HEK293 (cell line): ENCODE results near the gene COX7A1.

Source experiments
- GLI2 ChIP-seq: fragments of 450-650 bp; formaldehyde crosslinking; IDR thresholded peaks from 2 replicates; pipeline ENCODE4; 2017; ENCODE audit warnings: missing biosample characterization, missing genetic modification characterization, low read depth, borderline replicate concordance
- HOXC10 ChIP-seq: sonication (generic); formaldehyde crosslinking; IDR thresholded peaks from 2 replicates; pipeline ENCODE4 v1.8.1; 2023; ENCODE audit warnings: mild to moderate bottlenecking, missing genetic modification reagents
- MEIS1 ChIP-seq: sonication (generic); formaldehyde crosslinking; IDR thresholded peaks from 2 replicates; pipeline ENCODE4 v1.8.1; 2022; ENCODE audit warnings: missing genetic modification reagents, mild to moderate bottlenecking, borderline replicate concordance
- RBAK ChIP-seq: fragments of 450-650 bp; formaldehyde crosslinking; IDR thresholded peaks from 2 replicates; pipeline ENCODE4 v1.5.1; 2016; ENCODE audit warnings: missing biosample characterization, missing genetic modification characterization
- SCRT1 ChIP-seq: fragments of 450-650 bp; formaldehyde crosslinking; IDR thresholded peaks from 2 replicates; pipeline ENCODE4 v1.5.1; 2016; ENCODE audit warnings: missing biosample characterization, missing genetic modification characterization, borderline replicate concordance
- TCF7L2 ChIP-seq: IDR thresholded peaks from 2 replicates; pipeline ENCODE4 v1.6.1; 2011; ENCODE audit warnings: low read depth, mild to moderate bottlenecking, inconsistent platforms, low read length, moderate library complexity, borderline replicate concordance
- YY1 ChIP-seq: fragments of 450-650 bp; formaldehyde crosslinking; IDR thresholded peaks from 2 replicates; pipeline ENCODE4 v1.5.1; 2018; ENCODE audit warnings: missing biosample characterization, missing genetic modification characterization
- ZBTB7A ChIP-seq: fragments of 450-650 bp; formaldehyde crosslinking; IDR thresholded peaks from 2 replicates; pipeline ENCODE4 v1.5.1; 2016; ENCODE audit warnings: low read depth, missing biosample characterization, missing genetic modification characterization
- ZEB2 ChIP-seq: fragments of 450-650 bp; formaldehyde crosslinking; IDR thresholded peaks from 2 replicates; pipeline ENCODE4 v1.5.1; 2016; ENCODE audit warnings: missing biosample characterization, missing genetic modification characterization
- ZFP41 ChIP-seq: fragments of 450-650 bp; formaldehyde crosslinking; IDR thresholded peaks from 2 replicates; pipeline ENCODE4 v1.5.1; 2016; ENCODE audit warnings: missing biosample characterization, missing genetic modification characterization, borderline replicate concordance
- ZNF114 ChIP-seq: fragments of 450-650 bp; formaldehyde crosslinking; IDR thresholded peaks from 2 replicates; pipeline ENCODE4 v1.5.0; 2017; ENCODE audit warnings: missing biosample characterization, missing genetic modification characterization
- ZNF121 ChIP-seq: fragments of 450-650 bp; formaldehyde crosslinking; IDR thresholded peaks from 2 replicates; pipeline ENCODE4 v1.5.1; 2016; ENCODE audit warnings: missing biosample characterization, missing genetic modification characterization
- ZNF157 ChIP-seq: fragments of 450-650 bp; formaldehyde crosslinking; IDR thresholded peaks from 2 replicates; pipeline ENCODE4 v1.5.1; 2016; ENCODE audit warnings: missing biosample characterization, missing genetic modification characterization
- ZNF202 ChIP-seq: fragments of 450-650 bp; formaldehyde crosslinking; IDR thresholded peaks from 2 replicates; pipeline ENCODE4 v1.5.1; 2016; ENCODE audit warnings: missing biosample characterization, missing genetic modification characterization, borderline replicate concordance
- ZNF214 ChIP-seq: fragments of 450-650 bp; formaldehyde crosslinking; IDR thresholded peaks from 2 replicates; pipeline ENCODE4 v1.5.1; 2017; ENCODE audit warnings: missing biosample characterization, mild to moderate bottlenecking, missing genetic modification characterization, borderline replicate concordance
- ZNF341 ChIP-seq: fragments of 450-650 bp; formaldehyde crosslinking; IDR thresholded peaks from 2 replicates; pipeline ENCODE4; 2016; ENCODE audit warnings: low read depth, missing biosample characterization, missing genetic modification characterization
- ZNF366 ChIP-seq: fragments of 450-650 bp; formaldehyde crosslinking; conservative IDR thresholded peaks from 2 replicates; pipeline ENCODE4 v1.5.1; 2016; ENCODE audit warnings: missing biosample characterization, missing genetic modification characterization
- ZNF610 ChIP-seq: fragments of 450-650 bp; formaldehyde crosslinking; IDR thresholded peaks from 2 replicates; pipeline ENCODE4 v1.5.1; 2016; ENCODE audit warnings: missing biosample characterization, missing genetic modification characterization, borderline replicate concordance
- ZNF677 ChIP-seq: fragments of 450-650 bp; IDR thresholded peaks from 2 replicates; pipeline ENCODE4 v1.5.0; 2018; ENCODE audit warnings: missing biosample characterization, mild to moderate bottlenecking, missing genetic modification characterization, moderate library complexity
- ZNF768 ChIP-seq: fragments of 450-650 bp; formaldehyde crosslinking; IDR thresholded peaks from 2 replicates; pipeline ENCODE4 v1.5.1; 2018; ENCODE audit warnings: missing biosample characterization, mild to moderate bottlenecking, missing genetic modification characterization
- ZSCAN23 ChIP-seq: fragments of 450-650 bp; formaldehyde crosslinking; IDR thresholded peaks from 2 replicates; pipeline ENCODE4 v1.5.1; 2016; ENCODE audit warnings: missing biosample characterization, missing genetic modification characterization
- TF ChIP-seq, protein P1 (sequence below): fragments of 450-650 bp; formaldehyde crosslinking; IDR thresholded peaks from 2 replicates; pipeline ENCODE4 v1.5.1; 2016; ENCODE audit warnings: missing biosample characterization, missing genetic modification characterization, borderline replicate concordance
- TF ChIP-seq, protein P2 (sequence below): fragments of 450-650 bp; IDR thresholded peaks from 2 replicates; pipeline ENCODE4 v1.5.1; 2018; ENCODE audit warnings: missing biosample characterization, missing genetic modification characterization
- TF ChIP-seq, protein P3 (sequence below): fragments of 450-650 bp; formaldehyde crosslinking; IDR thresholded peaks from 2 replicates; pipeline ENCODE4 v1.5.1; 2016; ENCODE audit warnings: missing biosample characterization, missing genetic modification characterization
- TF ChIP-seq, protein P4 (sequence below): fragments of 450-650 bp; formaldehyde crosslinking; IDR thresholded peaks from 2 replicates; pipeline ENCODE4 v1.5.0; 2017; ENCODE audit warnings: missing biosample characterization, missing genetic modification characterization, borderline replicate concordance
- TF ChIP-seq, protein P5 (sequence below): fragments of 450-650 bp; formaldehyde crosslinking; IDR thresholded peaks from 2 replicates; pipeline ENCODE4 v1.5.1; 2016; ENCODE audit warnings: missing biosample characterization, missing genetic modification characterization

COX7A1 gene

DNA sequence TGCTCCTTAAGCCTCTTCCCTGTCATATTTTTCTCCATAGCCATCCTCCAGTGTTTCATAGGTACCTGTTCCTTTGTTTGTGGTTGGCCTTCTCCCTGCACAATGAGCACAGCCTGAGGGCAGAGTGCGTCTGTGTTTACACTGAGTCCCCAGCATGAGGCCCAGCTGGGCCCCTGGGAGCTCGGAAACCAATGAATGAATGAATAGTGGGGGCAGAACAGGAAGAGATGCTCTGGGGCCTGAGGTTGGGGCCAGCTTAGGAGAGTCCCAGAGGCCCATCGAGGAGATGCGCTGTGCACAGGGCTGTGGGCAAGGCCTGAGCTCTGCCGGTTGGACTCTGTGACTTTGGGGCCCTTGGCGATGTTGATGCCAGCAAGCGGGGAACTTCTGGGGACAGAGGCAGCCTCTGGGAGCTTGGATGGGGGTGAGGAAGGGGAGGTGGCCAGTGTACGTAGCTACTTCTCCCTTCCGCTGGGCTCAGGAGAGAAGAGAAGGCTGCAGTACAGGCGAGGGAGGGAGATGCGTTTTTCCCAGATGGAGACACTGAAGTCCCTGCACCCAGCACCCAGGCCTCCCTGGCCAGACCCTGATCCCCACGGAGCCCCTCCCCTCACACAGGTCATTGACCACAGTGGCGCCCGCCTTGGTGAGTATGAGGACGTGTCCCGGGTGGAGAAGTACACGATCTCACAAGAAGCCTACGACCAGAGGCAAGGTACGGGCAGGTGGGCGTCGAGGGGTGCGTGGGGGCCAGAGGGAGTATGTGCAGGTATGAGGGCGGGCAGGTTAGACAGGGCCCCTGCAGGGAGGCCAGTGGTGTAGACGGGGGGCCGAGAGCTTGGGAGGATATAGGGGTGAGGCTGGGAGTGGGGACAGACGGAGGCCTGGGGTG lies 31.9 kb downstream of the COX7A1 start (continued):
- TF ChIP-seq ZNF610 (0 out of 2 replicates have a peak, but pooled peaks have one; percentile 72), ZNF768 (tag by site-specific recombination) (no peak), ZNF114 (no peak), ZNF341 (tag by site-specific recombination) (0 out of 2 replicates have a peak, but pooled peaks have one; percentile 47), TCF7L2 (no peak), MEIS1 (CRISPR knock-in tag) (no peak), ZNF121 (no peak), GLI2 (tag by site-specific recombination) (no peak), ZEB2 (tag by site-specific recombination) (0 out of 2 replicates have a peak, but pooled peaks have one; percentile 44), ZFP41 (tag by site-specific recombination) (no peak), ZSCAN23 (tag by site-specific recombination) (peak; percentile 30; the same call in 1 of the 2 replicates), HOXC10 (CRISPR knock-in tag) (no peak), ZNF214 (tag by site-specific recombination) (no peak), ZNF677 (tag by site-specific recombination) (no peak), ZNF366 (tag by site-specific recombination) (no peak), ZBTB7A (tag by site-specific recombination) (no peak), ZNF157 (tag by site-specific recombination) (no peak), ZNF202 (tag by site-specific recombination) (no peak), YY1 (tag by site-specific recombination) (no peak), SCRT1 (tag by site-specific recombination) (0 out of 2 replicates have a peak, but pooled peaks have one; percentile 17), RBAK (tag by site-specific recombination) (no peak)
- TF ChIP-seq, protein P1, sequence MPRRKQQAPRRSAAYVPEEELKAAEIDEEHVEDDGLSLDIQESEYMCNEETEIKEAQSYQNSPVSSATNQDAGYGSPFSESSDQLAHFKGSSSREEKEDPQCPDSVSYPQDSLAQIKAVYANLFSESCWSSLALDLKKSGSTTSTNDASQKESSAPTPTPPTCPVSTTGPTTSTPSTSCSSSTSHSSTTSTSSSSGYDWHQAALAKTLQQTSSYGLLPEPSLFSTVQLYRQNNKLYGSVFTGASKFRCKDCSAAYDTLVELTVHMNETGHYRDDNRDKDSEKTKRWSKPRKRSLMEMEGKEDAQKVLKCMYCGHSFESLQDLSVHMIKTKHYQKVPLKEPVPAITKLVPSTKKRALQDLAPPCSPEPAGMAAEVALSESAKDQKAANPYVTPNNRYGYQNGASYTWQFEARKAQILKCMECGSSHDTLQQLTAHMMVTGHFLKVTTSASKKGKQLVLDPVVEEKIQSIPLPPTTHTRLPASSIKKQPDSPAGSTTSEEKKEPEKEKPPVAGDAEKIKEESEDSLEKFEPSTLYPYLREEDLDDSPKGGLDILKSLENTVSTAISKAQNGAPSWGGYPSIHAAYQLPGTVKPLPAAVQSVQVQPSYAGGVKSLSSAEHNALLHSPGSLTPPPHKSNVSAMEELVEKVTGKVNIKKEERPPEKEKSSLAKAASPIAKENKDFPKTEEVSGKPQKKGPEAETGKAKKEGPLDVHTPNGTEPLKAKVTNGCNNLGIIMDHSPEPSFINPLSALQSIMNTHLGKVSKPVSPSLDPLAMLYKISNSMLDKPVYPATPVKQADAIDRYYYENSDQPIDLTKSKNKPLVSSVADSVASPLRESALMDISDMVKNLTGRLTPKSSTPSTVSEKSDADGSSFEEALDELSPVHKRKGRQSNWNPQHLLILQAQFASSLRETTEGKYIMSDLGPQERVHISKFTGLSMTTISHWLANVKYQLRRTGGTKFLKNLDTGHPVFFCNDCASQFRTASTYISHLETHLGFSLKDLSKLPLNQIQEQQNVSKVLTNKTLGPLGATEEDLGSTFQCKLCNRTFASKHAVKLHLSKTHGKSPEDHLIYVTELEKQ = no peak
- TF ChIP-seq, protein P2, sequence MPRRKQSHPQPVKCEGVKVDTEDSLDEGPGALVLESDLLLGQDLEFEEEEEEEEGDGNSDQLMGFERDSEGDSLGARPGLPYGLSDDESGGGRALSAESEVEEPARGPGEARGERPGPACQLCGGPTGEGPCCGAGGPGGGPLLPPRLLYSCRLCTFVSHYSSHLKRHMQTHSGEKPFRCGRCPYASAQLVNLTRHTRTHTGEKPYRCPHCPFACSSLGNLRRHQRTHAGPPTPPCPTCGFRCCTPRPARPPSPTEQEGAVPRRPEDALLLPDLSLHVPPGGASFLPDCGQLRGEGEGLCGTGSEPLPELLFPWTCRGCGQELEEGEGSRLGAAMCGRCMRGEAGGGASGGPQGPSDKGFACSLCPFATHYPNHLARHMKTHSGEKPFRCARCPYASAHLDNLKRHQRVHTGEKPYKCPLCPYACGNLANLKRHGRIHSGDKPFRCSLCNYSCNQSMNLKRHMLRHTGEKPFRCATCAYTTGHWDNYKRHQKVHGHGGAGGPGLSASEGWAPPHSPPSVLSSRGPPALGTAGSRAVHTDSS = no peak
- TF ChIP-seq, protein P3, sequence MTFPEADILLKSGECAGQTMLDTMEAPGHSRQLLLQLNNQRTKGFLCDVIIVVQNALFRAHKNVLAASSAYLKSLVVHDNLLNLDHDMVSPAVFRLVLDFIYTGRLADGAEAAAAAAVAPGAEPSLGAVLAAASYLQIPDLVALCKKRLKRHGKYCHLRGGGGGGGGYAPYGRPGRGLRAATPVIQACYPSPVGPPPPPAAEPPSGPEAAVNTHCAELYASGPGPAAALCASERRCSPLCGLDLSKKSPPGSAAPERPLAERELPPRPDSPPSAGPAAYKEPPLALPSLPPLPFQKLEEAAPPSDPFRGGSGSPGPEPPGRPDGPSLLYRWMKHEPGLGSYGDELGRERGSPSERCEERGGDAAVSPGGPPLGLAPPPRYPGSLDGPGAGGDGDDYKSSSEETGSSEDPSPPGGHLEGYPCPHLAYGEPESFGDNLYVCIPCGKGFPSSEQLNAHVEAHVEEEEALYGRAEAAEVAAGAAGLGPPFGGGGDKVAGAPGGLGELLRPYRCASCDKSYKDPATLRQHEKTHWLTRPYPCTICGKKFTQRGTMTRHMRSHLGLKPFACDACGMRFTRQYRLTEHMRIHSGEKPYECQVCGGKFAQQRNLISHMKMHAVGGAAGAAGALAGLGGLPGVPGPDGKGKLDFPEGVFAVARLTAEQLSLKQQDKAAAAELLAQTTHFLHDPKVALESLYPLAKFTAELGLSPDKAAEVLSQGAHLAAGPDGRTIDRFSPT (tag by site-specific recombination) = no peak
- TF ChIP-seq, protein P4, sequence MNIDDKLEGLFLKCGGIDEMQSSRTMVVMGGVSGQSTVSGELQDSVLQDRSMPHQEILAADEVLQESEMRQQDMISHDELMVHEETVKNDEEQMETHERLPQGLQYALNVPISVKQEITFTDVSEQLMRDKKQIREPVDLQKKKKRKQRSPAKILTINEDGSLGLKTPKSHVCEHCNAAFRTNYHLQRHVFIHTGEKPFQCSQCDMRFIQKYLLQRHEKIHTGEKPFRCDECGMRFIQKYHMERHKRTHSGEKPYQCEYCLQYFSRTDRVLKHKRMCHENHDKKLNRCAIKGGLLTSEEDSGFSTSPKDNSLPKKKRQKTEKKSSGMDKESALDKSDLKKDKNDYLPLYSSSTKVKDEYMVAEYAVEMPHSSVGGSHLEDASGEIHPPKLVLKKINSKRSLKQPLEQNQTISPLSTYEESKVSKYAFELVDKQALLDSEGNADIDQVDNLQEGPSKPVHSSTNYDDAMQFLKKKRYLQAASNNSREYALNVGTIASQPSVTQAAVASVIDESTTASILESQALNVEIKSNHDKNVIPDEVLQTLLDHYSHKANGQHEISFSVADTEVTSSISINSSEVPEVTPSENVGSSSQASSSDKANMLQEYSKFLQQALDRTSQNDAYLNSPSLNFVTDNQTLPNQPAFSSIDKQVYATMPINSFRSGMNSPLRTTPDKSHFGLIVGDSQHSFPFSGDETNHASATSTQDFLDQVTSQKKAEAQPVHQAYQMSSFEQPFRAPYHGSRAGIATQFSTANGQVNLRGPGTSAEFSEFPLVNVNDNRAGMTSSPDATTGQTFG = no peak
- TF ChIP-seq, protein P5, sequence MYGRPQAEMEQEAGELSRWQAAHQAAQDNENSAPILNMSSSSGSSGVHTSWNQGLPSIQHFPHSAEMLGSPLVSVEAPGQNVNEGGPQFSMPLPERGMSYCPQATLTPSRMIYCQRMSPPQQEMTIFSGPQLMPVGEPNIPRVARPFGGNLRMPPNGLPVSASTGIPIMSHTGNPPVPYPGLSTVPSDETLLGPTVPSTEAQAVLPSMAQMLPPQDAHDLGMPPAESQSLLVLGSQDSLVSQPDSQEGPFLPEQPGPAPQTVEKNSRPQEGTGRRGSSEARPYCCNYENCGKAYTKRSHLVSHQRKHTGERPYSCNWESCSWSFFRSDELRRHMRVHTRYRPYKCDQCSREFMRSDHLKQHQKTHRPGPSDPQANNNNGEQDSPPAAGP (tag by site-specific recombination) = no peak
